ENCODE data around the gene TECPR2. TPM values are rescaled to one million over a fixed set of nuclear protein-coding genes. Genes with fewer than 3 reads are reported as not detected.

TECPR2 gene
- total and polyA plus RNA-seq, 2 of the 13 experiments (the other 11 are each of a cell fraction or from before 2014, with no cell fraction given) = 3.5 to 5.7 TPM

GRCh38 chr14:102539544-102540314 is 177.0 kb downstream of the TECPR2 start (continued):
- no peak for TF ChIP-seq ZXDC (CRISPR knock-in tag; IDR thresholded peaks at IDR 0.05)
- TF ChIP-seq RNF2 (conservative IDR thresholded peaks at IDR 0.05; ENCODE audit: low read depth) = no peak
- TF ChIP-seq FOXC1 (CRISPR knock-in tag; IDR thresholded peaks at IDR 0.05; ENCODE audit: borderline replicate concordance) = no peak; the same call in 1 of the 2 replicates
- TF ChIP-seq SP2 (CRISPR knock-in tag; IDR thresholded peaks at IDR 0.05) = 0 out of 2 replicates have a peak, but pooled peaks have one; percentile 19
- no peak for TF ChIP-seq SMAD9 (CRISPR knock-in tag; IDR thresholded peaks at IDR 0.05)
- no peak for TF ChIP-seq KMT2B (CRISPR knock-in tag; IDR thresholded peaks at IDR 0.05)
- TF ChIP-seq ZNF234 (CRISPR knock-in tag; conservative IDR thresholded peaks at IDR 0.05) = no peak
- no peak for TF ChIP-seq ZNF713 (CRISPR knock-in tag; IDR thresholded peaks at IDR 0.05)
- no peak for TF ChIP-seq SRSF9 (IDR thresholded peaks at IDR 0.05; ENCODE audit: borderline replicate concordance, insufficient read depth, low read depth, low read length, poor library complexity, severe bottlenecking)
- no peak; the same call in 1 of the 2 replicates for TF ChIP-seq HDAC2 (CRISPR knock-in tag; IDR thresholded peaks at IDR 0.05)
- no peak for TF ChIP-seq DNMT3B (CRISPR knock-in tag; conservative IDR thresholded peaks at IDR 0.05)
- no peak; the same call in 1 of the 2 replicates for TF ChIP-seq DPF2 (CRISPR knock-in tag; IDR thresholded peaks at IDR 0.05; ENCODE audit: borderline replicate concordance, low read depth)
- TF ChIP-seq PRMT3 (CRISPR knock-in tag; IDR thresholded peaks at IDR 0.05; ENCODE audit: borderline replicate concordance, low read depth) = no peak
- no peak for TF ChIP-seq ZNF562 (CRISPR knock-in tag; IDR thresholded peaks at IDR 0.05; ENCODE audit: borderline replicate concordance)
- no peak for TF ChIP-seq ZFP90 (CRISPR knock-in tag; IDR thresholded peaks at IDR 0.05; ENCODE audit: borderline replicate concordance)
- no peak for TF ChIP-seq MAF1 (CRISPR knock-in tag; IDR thresholded peaks at IDR 0.05; ENCODE audit: borderline replicate concordance)
- TF ChIP-seq ZNF770 (CRISPR knock-in tag; IDR thresholded peaks at IDR 0.05) = peak; percentile 96
- no peak for TF ChIP-seq ZNF460 (CRISPR knock-in tag; IDR thresholded peaks at IDR 0.05; ENCODE audit: borderline replicate concordance)
- TF ChIP-seq ZNF180 (CRISPR knock-in tag; IDR thresholded peaks at IDR 0.05; ENCODE audit: borderline replicate concordance, low read depth) = no peak
- TF ChIP-seq ZNF572 (CRISPR knock-in tag; IDR thresholded peaks at IDR 0.05) = no peak
- TF ChIP-seq ZNF788 (CRISPR knock-in tag; IDR thresholded peaks at IDR 0.05; ENCODE audit: borderline replicate concordance) = 0 out of 2 replicates have a peak, but pooled peaks have one; percentile 2
- no peak for TF ChIP-seq MTERF4 (CRISPR knock-in tag; IDR thresholded peaks at IDR 0.05)
- TF ChIP-seq SP1 (IDR thresholded peaks at IDR 0.05) = no peak
- TF ChIP-seq SP1 (CRISPR knock-in tag; IDR thresholded peaks at IDR 0.05) = no peak
- TF ChIP-seq ZSCAN12 (CRISPR knock-in tag; IDR thresholded peaks at IDR 0.05) = no peak
